ENCODE data around the gene COA8.
A peak's percentile ranks its signal among the peaks of the same experiment; 100 is the strongest.

The COA8 gene, protein sequence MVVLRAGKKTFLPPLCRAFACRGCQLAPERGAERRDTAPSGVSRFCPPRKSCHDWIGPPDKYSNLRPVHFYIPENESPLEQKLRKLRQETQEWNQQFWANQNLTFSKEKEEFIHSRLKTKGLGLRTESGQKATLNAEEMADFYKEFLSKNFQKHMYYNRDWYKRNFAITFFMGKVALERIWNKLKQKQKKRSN
- long read RNA-seq, transcript APOPT1-202 (3 exons, 575 nt), result minor isoform, 6 of 109 reads
- long read RNA-seq, transcript APOPT1-201 (5 exons, 2,523 nt), result major isoform, 74 of 109 reads
- long read RNA-seq, transcript APOPT1-203 (4 exons, 782 nt), result minor isoform, 14 of 109 reads
- long read RNA-seq, partial matches to known transcripts, result 1 of 109 reads
- long read RNA-seq, other reads (novel, unspliced or antisense), result 12 of 109 reads

DNA sequence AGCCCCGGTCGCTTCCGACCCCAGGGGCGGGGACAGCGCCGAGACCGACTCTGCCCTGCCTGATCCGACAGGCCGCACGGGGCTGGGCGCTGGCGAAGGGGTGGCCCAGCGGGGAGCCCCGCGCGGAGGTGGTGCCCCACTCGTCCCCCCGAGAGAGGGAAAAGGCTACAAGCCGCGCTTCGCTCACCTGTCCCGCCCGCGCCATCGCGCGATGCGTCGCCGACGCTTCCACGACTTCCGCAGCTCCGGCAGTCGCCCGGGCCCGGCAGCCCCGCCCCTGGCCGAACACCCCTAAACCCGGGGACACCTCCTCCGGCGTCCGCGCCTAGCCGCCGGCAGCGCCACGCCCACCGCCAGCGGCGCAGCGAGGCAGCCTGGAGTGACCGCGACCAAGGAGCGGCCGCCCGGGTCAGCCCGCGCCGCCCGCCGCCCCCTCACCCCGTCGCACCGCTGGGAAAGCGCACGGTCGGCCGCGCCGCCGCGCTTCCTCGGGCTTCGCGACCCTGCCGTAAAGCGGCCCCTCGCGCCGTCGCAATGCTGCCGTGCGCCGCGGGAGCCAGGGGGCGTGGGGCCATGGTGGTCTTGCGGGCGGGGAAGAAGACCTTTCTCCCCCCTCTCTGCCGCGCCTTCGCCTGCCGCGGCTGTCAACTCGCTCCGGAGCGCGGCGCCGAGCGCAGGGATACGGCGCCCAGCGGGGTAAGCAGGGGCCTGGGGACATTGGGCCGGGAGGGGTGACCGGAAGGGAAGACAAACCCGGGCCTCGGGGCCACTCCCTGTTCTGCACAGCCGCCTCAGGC lies at the start of gene COA8, which contains the start of gene BAG5:
COA8 (plus strand) TSS at position 532 of the 797 bp plus-strand sequence; CDS start at position 574, 42 bp downstream.
BAG5 (minus strand) TSS at position 229 of the 797 bp plus-strand sequence. CDS start 1,493 bp downstream, outside the sequence.
- no peak for TF ChIP-seq GABPA (IDR thresholded peaks at IDR 0.05; ENCODE audit: low read depth)
- peak; percentile 54 for TF ChIP-seq SPI1 (IDR thresholded peaks at IDR 0.05; ENCODE audit: borderline replicate concordance, low read depth)
- TF ChIP-seq, protein P1, sequence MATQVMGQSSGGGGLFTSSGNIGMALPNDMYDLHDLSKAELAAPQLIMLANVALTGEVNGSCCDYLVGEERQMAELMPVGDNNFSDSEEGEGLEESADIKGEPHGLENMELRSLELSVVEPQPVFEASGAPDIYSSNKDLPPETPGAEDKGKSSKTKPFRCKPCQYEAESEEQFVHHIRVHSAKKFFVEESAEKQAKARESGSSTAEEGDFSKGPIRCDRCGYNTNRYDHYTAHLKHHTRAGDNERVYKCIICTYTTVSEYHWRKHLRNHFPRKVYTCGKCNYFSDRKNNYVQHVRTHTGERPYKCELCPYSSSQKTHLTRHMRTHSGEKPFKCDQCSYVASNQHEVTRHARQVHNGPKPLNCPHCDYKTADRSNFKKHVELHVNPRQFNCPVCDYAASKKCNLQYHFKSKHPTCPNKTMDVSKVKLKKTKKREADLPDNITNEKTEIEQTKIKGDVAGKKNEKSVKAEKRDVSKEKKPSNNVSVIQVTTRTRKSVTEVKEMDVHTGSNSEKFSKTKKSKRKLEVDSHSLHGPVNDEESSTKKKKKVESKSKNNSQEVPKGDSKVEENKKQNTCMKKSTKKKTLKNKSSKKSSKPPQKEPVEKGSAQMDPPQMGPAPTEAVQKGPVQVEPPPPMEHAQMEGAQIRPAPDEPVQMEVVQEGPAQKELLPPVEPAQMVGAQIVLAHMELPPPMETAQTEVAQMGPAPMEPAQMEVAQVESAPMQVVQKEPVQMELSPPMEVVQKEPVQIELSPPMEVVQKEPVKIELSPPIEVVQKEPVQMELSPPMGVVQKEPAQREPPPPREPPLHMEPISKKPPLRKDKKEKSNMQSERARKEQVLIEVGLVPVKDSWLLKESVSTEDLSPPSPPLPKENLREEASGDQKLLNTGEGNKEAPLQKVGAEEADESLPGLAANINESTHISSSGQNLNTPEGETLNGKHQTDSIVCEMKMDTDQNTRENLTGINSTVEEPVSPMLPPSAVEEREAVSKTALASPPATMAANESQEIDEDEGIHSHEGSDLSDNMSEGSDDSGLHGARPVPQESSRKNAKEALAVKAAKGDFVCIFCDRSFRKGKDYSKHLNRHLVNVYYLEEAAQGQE (IDR thresholded peaks at IDR 0.05; ENCODE audit: insufficient replicate concordance, low read depth), result no peak
- TF ChIP-seq, protein P2, sequence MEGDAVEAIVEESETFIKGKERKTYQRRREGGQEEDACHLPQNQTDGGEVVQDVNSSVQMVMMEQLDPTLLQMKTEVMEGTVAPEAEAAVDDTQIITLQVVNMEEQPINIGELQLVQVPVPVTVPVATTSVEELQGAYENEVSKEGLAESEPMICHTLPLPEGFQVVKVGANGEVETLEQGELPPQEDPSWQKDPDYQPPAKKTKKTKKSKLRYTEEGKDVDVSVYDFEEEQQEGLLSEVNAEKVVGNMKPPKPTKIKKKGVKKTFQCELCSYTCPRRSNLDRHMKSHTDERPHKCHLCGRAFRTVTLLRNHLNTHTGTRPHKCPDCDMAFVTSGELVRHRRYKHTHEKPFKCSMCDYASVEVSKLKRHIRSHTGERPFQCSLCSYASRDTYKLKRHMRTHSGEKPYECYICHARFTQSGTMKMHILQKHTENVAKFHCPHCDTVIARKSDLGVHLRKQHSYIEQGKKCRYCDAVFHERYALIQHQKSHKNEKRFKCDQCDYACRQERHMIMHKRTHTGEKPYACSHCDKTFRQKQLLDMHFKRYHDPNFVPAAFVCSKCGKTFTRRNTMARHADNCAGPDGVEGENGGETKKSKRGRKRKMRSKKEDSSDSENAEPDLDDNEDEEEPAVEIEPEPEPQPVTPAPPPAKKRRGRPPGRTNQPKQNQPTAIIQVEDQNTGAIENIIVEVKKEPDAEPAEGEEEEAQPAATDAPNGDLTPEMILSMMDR (IDR thresholded peaks at IDR 0.05; ENCODE audit: insufficient read depth, low read length), result no peak
- TF ChIP-seq POLR2AphosphoS5 (IDR thresholded peaks at IDR 0.05; ENCODE audit: low read depth), result peak; percentile 51; the same call in 1 of the 2 replicates
- DNase-seq (ENCODE audit: low read depth in 1 of 2, low spot score in 1 of 2), result peak; percentile 84 to 86
- peak within 1 kb of the TSS; percentile 99 for H3K4me3 ChIP-seq (replicated peaks; ENCODE audit: insufficient read depth, low read length)
- H3K27me3 ChIP-seq (ENCODE audit: insufficient read depth, poor library complexity, severe bottlenecking), result no peaks in the 10 kb centered on the region
- H3K27ac ChIP-seq (replicated peaks), result peak within 1 kb of the TSS; percentile 83

DNA sequence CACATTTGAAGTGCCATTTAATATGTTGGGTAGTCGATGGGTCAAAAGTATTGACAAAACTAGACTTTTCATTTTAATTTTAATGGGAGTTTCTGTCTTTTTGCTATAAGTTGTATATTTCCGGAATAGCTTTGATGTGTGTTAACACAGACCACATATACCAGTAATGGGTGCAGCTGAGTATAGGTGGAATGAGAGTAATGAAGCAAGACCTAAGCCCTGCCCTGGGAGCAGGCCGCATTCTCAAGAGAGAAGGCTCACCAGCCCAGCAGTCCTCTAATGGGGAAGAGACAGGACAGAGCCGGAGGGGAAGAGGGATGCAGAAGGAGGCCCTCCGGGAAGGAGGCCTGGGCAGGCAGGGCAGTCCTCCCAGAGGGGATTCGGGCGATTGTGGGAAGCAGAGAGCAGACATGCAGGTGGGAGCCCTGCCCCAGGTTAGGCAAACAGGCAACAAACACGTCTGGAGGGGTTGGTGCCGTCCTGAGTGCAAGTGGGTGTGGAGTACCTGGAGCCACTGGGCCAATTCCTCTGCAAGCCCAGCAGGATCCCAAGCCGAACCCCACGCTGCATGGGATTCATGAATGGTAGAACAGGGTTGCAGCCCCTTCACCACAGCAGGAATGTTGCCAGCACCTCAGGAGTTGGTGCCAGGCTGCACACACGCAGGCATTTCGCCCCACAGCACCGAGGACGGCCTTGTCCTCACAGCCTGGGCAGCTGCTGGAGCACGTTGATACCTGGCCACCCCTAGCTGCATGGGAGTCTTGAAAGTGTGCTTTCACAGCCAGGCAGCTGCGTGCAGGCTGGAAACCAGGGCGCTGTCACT lies 48.0 kb upstream of the COA8 start:
- TF ChIP-seq, protein P1 (IDR thresholded peaks at IDR 0.05; ENCODE audit: insufficient replicate concordance, low read depth), result no peak
- TF ChIP-seq SPI1 (IDR thresholded peaks at IDR 0.05; ENCODE audit: borderline replicate concordance, low read depth), result no peak
- TF ChIP-seq, protein P2 (IDR thresholded peaks at IDR 0.05; ENCODE audit: insufficient read depth, low read length), result no peak
- no peak for TF ChIP-seq GABPA (IDR thresholded peaks at IDR 0.05; ENCODE audit: low read depth)
- no peak for TF ChIP-seq POLR2AphosphoS5 (IDR thresholded peaks at IDR 0.05; ENCODE audit: low read depth)
- DNase-seq (ENCODE audit: low read depth in 1 of 2, low spot score in 1 of 2), result no peak
- Histone ChIP-seq H3K27ac (replicated peaks) (no peak overlapping the region), H3K4me3 (replicated peaks; ENCODE audit: insufficient read depth, low read length) (no peak overlapping the region), H3K27me3 (ENCODE audit: insufficient read depth, poor library complexity, severe bottlenecking) (no peaks in the 10 kb centered on the region)

DNA sequence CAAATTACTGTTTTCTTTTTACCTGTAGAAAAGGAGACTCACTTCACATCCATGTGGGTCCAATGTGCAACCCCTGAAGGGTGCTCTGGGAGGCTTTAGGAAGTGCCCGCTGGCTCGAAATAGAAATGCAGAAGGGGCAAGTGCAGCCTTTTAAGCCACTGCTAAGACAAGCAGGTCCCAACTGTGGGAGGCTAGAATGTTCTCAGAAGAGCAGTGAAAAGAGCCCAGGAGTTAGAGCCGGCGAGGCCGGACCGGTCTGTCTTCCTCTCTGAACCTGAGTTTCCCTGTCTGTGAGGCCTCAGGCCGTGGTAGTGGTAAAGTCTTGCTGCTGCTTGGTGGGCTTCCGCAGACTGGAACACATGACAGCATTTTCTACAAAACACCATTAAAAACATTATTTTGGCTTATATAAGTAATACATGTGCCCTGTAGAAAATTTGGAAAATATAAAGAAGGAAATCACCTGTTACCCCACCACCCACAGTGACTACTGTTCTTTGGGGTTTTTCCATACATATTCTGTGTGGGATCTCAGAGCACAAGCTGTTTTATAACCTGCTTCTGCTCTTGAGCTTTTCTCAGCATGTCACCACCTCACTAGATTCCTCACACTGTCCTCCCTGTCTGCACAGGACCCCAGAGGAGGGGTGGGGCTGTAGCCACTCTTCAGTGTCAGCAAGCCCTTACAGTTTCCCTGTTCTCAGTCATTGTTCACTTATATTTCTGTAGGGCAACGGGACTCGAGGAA lies 46.2 kb upstream of the COA8 start:
- H3K4me3 ChIP-seq (replicated peaks; ENCODE audit: insufficient read depth, low read length), result no peak overlapping the region
- TF ChIP-seq, protein P1 (IDR thresholded peaks at IDR 0.05; ENCODE audit: insufficient replicate concordance, low read depth), result no peak
- TF ChIP-seq SPI1 (IDR thresholded peaks at IDR 0.05; ENCODE audit: borderline replicate concordance, low read depth) (no peak), POLR2AphosphoS5 (IDR thresholded peaks at IDR 0.05; ENCODE audit: low read depth) (no peak), GABPA (IDR thresholded peaks at IDR 0.05; ENCODE audit: low read depth) (no peak)
- TF ChIP-seq, protein P2 (IDR thresholded peaks at IDR 0.05; ENCODE audit: insufficient read depth, low read length), result no peak
- H3K27ac ChIP-seq (replicated peaks), result no peak overlapping the region
- peaks cover 3% of the 10 kb centered on the region for H3K27me3 ChIP-seq (ENCODE audit: insufficient read depth, poor library complexity, severe bottlenecking)
- DNase-seq (ENCODE audit: low read depth in 1 of 2, low spot score in 1 of 2), result no peak
